GM19397 (cell line): ENCODE results near the gene MUC20.
"Not testable (repeated sequence)": the region's sequence is repeated elsewhere in the genome, so short reads cannot be mapped to it uniquely, and the experiment has no call there.

Source experiments
- ATAC-seq: cut with Tn5 transposase; IDR thresholded peaks from one replicate; pipeline ENCODE4 v1.9.1; 2021; ENCODE audit warnings: mild to moderate bottlenecking, moderate library complexity; ENCODE audit not compliant: unreplicated experiment

The MUC20 gene

DNA sequence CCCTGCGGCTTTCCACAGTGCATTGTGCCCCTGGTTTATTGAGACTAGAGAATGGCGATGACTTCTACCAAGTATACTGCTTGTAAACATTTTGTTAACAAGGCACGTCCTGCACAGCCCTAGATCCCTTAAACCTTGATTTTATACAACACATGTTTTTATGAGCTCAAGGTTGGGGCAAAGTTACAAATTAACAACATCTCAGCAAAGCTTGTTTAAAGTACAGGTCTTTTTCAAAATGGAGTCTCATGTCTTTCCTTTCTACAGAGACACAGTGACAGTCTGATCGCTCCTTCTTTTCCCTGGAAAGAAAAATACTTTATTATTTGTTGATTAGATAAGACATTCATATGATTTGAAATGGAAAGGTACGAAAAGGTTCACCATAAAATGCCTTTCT is 8.0 kb downstream of the MUC20 start:
- not testable (repeated sequence) for ATAC-seq

DNA sequence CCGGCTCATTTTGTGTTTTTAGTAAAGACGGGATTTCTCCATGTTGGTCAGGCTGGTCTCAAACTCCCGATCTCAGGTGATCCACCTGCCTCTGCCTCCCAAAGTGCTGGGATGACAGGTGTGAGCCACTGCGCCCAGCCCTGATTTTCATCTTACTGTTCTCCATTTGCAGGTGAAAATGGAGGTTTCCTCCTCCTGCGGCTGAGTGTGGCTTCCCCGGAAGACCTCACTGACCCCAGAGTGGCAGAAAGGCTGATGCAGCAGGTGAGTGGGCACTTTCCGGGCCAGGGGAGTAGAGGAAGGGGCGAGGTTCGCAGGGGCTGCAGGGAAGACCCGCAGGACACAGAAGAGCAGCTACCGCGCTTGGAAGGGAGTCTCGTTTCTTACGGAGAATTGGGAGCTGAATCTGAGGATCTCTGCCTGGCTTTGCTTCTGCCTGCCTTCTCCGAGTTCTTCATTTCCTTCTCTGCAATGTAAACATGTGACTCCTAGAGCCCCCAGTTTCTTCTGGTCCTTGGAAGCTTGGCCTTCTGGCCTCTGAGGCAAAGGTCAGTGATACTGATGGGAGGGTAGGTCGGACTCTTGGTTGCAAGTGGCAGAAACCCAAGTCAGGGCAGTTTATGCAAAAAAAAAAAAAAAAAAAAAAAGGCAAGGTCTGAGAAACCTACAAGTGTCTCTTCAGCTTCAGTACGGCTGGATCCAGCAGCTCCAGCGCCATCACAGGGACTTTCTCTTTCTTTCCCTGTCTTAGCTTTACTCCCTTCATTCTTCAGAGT is 8.9 kb downstream of the MUC20 start:
- no peak for ATAC-seq

DNA sequence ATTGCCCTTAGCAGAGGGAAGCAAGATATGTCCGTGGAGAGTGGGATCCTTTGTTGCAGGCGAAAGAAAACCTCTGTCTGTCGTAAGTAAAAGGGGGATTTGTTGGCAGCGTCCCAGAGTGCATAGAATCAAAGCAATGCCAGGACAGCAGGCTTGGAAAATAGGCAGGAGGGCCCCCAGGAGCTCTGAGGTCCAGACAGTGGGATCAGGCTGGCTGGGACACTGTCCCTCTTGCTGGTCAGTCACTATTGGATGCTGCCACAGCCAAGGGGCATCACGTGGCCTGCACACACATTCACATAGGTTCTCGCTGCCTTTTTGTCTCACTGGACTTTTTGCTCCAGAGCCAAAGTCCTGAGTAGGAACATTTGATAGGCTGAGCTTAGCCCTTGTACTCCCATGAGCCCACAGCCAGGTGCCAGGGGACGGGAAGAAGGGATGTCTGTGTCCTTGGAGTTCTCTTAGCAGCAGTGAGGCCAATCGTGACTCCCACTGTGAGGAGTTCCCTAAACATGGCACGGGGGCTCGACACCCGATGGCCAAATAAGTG is 10.7 kb downstream of the MUC20 start:
- ATAC-seq: no peak

DNA sequence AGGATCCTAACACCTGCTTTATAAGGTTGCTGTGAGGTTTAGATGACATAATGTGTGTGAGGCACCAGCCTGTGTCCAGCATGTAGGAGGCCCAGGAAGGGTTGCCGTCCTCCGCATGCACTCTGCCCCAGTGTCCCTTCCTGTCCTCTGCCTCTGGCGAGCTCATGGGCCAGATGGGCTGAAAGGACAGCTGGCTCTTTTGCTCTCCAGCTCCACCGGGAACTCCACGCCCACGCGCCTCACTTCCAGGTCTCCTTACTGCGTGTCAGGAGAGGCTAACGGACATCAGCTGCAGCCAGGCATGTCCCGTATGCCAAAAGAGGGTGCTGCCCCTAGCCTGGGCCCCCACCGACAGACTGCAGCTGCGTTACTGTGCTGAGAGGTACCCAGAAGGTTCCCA is 12.2 kb downstream of the MUC20 start:
- no peak for ATAC-seq

DNA sequence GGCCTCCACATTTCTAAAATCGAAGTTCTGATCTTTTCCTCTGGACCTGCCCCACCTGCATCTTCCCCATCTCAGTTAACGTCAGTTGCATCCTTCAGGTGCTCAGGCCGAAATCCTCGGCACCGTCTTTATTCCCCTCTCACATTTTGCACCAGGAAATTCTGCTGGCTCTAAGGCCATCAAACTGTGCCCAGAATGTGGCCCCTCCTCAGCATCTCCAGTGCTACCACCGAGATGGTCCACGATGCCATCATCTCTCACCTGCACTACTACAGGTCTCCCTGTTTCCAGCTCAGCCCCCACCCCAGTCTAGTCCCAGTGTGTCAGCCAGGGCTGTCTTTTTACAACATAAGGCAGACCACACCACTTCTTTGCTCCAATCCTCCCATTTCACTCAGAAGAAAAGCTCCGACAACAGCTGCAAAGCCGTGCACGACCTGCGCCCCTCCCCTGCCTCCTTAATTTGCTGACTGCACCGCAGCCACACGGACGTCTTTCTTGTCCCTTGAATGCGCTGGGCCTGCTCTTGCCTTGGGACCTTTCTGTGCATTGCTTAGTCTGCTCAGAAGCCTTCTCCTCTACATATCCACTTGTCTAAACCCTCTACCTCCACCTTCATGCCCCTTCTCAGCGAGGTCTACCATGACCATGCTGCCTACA is 14.4 kb downstream of the MUC20 start:
- ATAC-seq: no peak

DNA sequence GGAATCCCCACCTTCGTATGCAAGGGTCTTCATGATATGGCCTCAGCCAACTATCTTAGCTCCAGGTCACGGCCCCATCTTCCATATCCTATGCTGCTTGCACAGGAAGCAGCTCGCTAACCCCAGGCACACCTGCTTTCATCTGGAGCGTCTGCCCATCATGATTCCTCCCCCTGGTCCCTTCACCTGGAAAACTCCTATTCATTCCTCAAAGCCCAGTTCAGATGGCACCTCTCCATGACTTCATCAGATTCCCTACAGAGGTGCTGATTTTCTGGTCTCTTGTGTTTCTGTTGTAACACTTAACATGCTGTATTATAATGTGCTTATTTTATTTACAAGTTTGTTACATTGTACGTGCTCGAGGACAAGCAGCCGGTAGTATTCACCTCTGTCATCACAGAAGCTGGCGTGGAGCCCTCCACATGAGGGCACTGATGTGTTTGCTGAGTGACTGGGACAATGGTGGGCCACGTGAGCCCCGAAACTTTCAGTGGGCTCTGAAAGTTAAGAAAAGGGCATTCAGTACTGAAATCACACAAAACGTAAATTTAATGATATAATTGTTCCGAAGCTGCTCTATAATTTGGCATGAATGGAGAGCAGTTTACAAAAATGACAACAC is 16.2 kb downstream of the MUC20 start:
- ATAC-seq: no peak

DNA sequence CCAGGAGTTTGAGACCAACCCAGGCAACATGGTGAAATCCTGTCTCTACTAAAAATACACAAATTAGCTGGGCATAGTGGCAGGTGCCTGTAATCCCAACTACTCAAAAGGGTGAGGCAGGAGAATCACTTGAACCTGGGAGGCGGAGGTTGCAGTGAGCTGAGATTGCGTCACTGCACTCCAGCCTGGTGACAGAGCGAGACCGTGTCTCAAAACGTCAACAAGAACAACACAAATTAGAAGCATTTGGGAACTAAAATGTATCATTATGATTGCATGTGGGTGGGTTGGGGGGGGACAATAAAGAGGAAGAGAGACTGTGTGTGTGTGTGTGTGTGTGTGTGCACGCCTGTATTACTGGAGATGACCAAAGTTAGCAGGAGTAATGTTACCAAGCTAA is 17.0 kb downstream of the MUC20 start:
- not testable (repeated sequence) for ATAC-seq

DNA sequence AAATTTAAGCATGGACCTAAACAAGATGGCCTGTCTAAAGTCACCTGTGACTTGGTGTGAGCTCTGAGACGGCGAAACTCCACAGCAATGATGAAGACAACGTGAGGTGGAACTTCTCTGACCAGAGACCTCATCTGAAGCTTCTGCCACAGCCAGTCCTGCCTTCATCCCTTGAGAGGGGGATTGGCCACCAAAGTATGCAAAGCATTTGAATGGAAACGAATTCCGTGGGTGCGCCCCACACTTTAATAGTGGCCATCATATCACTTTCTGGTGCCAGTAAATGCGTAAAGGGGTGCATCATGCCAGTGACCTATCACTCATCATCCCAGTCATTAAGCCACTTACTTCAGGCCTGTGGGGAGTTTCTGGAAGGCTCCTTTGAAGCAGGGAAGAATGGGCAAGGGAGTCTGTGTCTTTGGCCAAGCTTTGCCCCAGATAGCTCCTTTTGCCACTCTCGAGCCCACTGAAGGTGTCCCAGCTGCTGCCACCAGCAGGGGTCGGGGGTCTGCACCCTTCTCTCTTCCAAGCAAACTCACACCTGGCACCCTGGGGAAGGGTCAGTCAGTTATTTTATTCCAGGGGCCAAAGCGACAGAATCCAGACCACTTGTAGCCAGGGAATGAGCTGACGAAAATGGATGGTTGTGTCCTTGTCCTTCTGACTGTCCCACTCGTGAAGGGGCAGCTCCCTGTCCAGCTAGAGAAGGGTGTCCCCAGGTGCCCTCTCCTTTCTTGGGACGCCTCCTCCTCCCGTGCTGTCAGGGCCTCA is 17.7 kb downstream of the MUC20 start:
- no peak for ATAC-seq

DNA sequence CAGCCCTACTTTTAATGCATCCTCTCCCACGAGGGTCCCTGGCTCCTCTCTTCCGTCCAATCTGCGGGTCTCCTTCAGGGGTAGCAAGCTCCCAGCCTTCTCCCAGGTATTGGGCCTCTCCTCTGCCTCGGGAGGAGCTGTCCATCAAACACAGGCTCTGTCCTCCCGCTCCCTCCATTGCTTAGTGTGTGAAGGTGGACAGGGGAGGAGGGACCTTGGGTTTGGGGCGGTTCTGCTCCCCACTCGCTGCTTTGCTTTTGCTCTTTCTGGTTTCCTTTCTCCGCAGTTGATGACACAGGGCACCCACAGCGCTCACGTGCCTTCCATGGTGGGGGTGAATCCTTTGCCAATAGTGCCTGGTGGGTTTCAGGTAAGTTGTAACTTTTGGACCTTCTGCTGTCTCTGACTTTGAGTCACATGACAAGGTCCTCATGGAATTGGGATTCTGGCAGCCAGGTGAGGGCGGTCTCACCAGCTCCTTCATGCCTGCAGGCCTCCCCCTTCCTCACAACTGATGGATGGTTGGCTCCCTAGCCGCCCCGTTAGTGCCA is 18.9 kb downstream of the MUC20 start:
- ATAC-seq: no peak

DNA sequence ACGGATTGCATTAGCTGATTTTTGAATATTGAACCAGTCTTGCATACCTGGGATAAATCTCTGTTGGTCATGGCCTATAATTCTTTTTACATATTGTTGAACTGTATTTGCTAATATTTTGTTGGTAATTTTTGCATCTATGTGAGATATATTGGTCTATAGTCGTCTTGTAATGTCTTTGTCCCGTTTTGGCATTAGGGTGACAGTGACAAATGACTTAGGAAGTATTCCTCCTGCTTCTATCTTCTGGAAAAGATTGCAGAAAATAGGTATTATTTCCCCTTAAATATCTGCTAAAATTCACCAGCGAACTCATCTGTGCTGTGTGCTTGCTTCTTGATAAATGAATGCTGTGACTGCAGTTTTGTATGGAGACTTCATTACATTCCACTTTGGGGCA is 23.7 kb downstream of the MUC20 start:
- no peak for ATAC-seq

DNA sequence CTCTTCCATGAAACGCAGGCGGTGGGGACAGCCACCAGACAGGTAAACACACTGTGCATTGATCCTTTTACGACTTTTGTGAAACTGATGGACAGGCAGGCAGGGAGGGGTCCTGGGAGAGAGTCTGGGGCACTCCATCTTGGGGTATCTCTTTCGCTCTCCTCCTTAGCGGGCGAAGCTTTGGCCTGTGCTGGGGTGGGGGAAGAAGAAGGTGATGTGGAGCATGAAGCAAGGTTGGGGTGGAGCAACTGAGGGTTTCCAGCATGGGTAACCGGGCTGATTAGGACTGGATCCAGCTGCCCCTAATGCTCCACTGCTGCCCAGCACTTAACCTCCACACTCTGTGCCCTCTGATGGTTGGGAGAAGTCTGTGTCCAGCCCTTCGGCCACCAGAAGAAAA is 25.6 kb downstream of the MUC20 start:
- ATAC-seq: no peak

DNA sequence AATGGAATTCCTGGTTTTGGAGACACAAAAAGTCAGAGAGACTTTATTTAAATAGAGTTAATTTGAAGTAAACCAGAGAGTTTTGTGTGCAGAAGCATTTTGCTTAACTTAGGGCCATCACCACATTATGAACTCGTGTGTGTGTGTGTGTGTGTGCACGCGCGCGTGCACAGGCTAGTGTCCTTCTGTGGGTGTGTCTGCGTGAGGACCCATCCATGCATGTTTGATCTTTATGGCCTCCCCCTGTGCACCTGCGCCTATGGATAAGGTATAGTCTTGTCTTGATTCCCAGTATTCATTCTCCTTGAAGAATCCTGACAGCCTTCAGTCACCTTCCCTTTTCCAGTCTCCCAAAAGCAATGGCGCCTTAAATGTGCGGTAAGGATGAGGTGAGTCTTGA is 26.0 kb downstream of the MUC20 start:
- no peak for ATAC-seq

DNA sequence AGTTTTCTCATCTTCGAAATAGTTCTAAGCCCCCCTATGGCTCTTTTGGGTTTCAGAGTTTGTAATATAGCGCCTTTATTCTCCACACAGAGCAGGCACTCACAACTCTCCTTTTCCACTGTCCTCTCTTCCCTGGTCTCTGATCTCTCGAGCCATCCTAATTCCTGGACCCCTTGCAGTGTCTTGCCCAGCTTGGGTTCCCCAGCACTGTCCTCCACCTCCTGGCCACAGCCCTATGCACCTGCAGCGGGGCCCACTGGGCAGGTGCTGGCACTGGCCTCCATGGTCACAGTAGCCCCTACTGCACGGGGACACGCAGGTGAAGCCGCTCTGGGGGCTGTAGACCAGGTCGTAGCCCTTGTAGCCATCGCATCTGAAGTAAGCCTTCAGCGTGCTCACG is 27.9 kb downstream of the MUC20 start:
- ATAC-seq: no peak

DNA sequence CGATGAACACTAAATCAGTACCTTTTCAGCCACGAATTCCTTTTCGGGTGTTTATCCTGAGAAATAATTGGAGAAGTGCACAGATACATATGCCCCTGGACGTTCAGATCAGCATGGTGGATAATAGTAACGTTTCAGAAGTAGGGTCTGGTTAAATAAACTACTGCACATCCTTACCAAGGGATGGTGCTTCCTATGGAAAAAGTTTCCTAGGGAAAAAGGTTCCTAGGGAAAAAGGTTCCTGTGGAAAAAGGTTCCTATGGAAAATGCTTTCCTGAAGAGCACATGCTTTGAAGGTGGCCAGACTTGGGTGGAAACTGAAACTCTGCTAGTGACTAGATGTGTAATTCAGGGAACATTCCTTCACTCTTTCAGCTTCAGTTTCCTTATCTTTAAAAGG is 28.3 kb downstream of the MUC20 start:
- ATAC-seq: not testable (repeated sequence)

DNA sequence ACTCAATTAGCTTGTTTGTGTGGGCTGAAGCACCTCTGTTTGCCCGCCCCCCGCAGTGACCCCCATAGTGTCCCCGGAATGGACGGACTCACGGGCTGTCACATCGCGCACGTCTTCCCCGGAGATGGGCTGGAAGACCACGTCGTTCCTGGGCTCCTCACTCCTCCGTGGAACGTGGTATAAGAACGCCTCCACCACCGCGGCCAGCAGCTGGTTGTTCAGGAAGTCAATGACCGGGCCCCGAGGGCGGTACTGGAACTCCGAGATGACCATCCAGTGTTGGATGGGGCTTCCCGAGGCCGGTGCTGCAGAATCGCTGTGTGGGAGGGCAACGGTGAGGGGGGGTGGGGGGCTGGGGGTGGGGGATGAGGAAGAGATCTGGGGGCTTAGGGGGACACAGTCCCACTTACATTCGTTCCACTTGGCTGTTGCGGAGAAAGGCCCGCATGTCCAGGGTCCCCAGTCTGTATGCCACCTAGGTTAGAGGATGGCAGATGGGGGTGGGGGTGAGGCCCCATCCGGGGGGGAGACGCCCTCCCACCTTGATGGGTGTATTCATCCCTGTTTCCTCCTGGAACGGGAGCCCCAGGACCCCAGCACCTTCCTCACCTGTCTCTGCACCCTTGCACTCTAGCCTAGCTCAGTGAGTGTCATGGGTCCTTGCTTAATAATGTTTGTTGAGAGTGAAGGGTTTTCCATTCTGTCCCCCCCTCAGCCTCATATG is 30.2 kb downstream of the MUC20 start:
- no peak for ATAC-seq

DNA sequence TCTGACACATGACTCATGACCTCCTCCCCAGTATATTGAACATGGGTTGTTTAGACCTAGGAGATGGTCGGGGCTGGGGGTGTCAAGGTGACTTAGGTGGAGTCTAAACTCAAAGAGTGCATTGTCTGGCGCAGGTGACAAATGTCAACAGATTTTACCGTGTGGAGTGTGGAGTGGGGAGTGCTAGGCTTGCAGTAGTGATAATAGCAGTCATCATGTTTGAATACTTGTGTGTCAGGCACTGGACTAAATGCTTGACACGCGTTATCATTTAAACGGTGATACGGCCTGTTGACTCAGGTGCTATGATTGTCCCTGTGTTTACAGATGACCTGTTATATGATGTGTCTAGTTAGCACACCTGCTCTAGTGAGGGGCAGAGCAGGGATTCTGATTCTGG is 30.8 kb downstream of the MUC20 start:
- ATAC-seq: no peak

DNA sequence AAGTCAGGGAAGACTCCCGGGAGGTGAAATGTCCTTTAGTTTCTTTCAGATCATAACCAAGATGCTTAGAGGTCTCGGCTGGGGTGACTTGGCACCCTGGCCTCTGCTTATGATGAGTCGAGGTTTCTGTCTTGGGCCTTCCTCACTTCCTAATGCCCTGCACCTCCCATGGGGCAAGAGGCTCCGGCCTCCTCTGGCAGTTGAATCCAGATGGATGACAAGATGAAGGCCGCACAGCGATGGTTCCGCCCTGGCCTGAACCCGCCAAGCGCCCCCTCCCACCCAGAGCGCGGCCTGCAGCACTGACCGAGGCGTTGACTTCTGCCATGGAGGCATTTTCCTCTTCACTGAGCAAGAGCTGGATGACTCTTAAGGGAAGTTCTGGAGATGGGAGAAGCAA is 31.3 kb downstream of the MUC20 start:
- ATAC-seq: no peak

DNA sequence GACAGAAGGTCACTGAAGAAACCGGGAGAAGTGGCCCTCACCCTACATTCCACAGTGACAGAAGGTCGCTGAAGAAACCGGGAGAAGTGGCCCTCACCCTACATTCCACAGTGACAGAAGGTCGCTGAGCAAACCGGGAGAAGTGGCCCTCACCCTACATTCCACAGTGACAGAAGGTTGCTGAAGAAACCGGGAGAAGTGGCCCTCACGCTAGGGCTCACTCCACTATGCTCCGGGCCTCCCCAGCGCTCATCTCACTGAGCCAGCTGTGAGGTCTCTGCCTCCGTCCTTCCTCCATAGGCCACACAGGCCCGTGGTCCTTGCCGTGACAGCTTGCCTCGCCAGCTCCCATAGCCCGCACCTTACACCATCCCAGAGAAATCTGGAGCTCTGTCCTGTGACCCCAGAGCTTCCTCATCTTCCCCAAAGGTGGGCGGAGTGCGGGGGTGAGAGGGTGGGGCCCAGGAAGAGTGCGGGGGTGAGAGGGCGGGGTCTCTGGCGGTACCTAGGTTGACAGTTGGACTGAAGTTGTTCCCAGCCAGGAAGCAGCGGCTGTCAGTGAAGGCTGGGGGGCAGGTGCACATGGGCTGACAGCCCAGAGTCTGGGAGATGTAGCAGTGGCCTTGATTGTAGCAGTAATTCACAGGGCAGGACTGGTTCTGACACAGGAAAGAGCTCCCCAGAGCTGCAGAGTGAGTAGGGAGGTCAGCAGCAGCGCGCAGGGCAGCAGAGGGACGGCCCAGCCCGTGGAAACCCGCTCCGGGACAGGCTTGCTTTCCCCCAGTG is 32.0 kb downstream of the MUC20 start:
- ATAC-seq: no peak

DNA sequence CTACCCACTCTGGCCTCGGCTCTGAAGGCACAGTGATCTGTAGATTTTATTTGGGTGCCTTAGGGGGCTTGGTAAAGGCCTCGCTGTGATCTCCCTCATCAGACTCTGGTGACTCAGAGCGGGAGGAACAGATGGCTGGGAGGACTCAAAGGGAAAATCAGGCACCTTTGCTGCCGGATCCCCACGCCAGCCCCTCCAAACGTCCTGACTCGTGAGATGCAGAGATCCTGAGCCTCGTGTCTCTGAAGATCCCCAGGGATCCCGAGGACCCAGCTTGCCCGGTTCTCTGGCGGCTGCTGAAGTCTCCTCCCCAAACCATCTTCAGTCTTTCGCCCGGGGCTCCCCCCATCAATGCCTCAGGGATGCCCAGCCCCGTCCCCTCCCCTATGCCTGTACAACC is 32.8 kb downstream of the MUC20 start:
- no peak for ATAC-seq
